A549 (cell line): ENCODE results near the gene CCL14.

Experiments
- JUNB ChIP-seq: fragments of >200 bp; sonication (Bioruptor Twin); formaldehyde crosslinking; IDR thresholded peaks from 2 replicates; pipeline ENCODE4 v1.6.1; 2016
- KDM5A ChIP-seq: fragments of 200-600 bp; sonication (generic); IDR thresholded peaks from 2 replicates; pipeline ENCODE4 v1.6.1; 2016; ENCODE audit warnings: antibody characterized with exemption, mild to moderate bottlenecking
- PHF8 ChIP-seq: fragments of 200-600 bp; sonication (generic); IDR thresholded peaks from 2 replicates; pipeline ENCODE4 v1.6.1; 2016; ENCODE audit warnings: low read depth, mild to moderate bottlenecking, antibody characterized with exemption, moderate library complexity, borderline replicate concordance
- POLR2A ChIP-seq: IDR thresholded peaks from 2 replicates; pipeline ENCODE4 v1.6.1; 2012; ENCODE audit warnings: mild to moderate bottlenecking, low read length
- RCOR1 ChIP-seq: fragments of 150-350 bp; IDR thresholded peaks from 2 replicates; pipeline ENCODE4 v1.6.1; 2014; ENCODE audit warnings: antibody characterized with exemption, low read length, low read depth
- TF ChIP-seq, protein P1 (sequence below): IDR thresholded peaks from 2 replicates; pipeline ENCODE4 v1.6.1; 2012
- TF ChIP-seq, protein P2 (sequence below): fragments of 250-450 bp; sonication (Bioruptor Pico); IDR thresholded peaks from 2 replicates; pipeline ENCODE4 v1.5.0; 2021; ENCODE audit warnings: mild to moderate bottlenecking, moderate library complexity, borderline replicate concordance

DNA sequence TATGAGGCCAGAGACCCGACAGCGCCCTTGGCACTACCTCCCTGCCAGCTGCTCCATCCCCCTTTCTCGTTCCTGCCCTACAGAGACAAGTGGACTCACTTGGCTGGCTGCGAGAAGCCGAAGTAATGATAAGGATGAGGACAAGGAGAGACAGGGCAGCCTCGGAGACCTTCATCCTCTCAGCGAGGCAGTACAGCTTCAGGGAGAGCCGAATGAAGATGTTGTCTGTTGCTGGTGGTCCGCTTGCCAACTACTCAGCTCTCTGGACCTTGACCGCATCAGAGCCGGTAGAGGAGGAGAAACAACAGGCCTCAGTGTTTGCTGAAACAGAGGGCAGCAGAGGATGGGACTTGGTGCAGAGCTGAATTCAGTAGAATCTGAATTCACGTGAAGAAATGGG is 5.3 kb downstream of the CCL14 start, which contains the start of gene CCL16:
- no peak for TF ChIP-seq RCOR1
- no peak for TF ChIP-seq POLR2A
- TF ChIP-seq PHF8 = no peak
- TF ChIP-seq, protein P1, sequence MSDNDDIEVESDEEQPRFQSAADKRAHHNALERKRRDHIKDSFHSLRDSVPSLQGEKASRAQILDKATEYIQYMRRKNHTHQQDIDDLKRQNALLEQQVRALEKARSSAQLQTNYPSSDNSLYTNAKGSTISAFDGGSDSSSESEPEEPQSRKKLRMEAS = no peak
- TF ChIP-seq KDM5A = no peak
- no peak for TF ChIP-seq JUNB
- TF ChIP-seq, protein P2, sequence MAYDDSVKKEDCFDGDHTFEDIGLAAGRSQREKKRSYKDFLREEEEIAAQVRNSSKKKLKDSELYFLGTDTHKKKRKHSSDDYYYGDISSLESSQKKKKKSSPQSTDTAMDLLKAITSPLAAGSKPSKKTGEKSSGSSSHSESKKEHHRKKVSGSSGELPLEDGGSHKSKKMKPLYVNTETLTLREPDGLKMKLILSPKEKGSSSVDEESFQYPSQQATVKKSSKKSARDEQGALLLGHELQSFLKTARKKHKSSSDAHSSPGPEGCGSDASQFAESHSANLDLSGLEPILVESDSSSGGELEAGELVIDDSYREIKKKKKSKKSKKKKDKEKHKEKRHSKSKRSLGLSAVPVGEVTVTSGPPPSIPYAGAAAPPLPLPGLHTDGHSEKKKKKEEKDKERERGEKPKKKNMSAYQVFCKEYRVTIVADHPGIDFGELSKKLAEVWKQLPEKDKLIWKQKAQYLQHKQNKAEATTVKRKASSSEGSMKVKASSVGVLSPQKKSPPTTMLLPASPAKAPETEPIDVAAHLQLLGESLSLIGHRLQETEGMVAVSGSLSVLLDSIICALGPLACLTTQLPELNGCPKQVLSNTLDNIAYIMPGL (CRISPR knock-in tag) = no peak
